ENCODE results near the gene RERE.

The RERE gene

DNA sequence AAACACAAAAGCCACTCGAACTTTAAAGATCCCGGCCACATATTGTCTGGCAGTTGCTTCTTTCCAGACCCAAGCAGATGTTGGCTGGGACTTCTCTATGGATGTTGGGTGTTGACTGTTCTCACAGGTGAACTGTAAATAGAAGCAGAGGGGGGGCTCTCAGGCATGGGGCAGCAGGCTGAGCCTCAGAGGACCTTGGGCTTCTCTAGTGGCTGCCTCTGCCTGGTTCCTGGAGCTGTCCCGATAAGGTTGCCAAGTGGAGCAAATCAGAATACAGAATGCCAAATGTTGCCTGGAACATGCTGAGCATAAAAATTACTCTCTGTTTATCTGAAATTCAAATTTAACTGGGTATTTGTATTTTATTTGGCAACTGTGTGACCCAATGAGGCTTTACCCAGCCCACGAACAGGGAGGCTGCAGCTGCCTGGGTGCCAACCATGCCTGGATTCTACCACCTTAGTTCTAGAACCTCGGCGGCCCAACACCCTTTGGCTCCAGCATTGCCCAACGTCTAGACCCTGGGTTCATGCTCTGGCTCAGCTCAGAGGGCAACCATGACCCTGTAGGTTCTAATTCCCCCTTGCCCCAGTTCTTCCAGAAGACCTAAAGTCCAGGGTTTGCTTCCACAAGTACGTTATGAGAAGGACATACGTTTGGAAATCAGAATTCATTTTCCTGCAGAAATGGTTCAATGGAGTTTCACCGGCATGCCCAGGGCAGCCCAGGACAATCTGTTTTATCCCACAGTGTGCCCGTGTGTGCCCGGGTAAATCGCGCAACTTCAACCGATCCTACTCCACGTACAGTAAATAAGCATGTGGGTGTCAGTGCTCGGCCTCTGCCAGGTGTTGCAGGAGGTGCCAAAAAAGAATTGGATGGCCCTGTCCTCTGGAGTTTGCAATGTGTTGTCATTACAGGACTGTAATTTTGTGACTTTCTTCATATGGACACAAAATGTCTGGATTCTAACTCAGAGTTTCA lies 504.9 kb downstream of the RERE start:
- Histone ChIP-seq H3K27me3 (ENCODE audit: insufficient read depth, low read length) (peaks cover 11% of the 10 kb centered on the region), H2AFZ (ENCODE audit: low read depth, low read length) (no peak overlapping the region), H3K9me3 (ENCODE audit: low read length) (no peaks in the 10 kb centered on the region), H3K4me3 (ENCODE audit: low read length) (no peak overlapping the region), H3K36me3 (ENCODE audit: insufficient read depth, low read length) (no peaks in the 10 kb centered on the region), H3K4me1 (ENCODE audit: insufficient read depth, low read length) (peaks cover 14% of the 10 kb centered on the region)

DNA sequence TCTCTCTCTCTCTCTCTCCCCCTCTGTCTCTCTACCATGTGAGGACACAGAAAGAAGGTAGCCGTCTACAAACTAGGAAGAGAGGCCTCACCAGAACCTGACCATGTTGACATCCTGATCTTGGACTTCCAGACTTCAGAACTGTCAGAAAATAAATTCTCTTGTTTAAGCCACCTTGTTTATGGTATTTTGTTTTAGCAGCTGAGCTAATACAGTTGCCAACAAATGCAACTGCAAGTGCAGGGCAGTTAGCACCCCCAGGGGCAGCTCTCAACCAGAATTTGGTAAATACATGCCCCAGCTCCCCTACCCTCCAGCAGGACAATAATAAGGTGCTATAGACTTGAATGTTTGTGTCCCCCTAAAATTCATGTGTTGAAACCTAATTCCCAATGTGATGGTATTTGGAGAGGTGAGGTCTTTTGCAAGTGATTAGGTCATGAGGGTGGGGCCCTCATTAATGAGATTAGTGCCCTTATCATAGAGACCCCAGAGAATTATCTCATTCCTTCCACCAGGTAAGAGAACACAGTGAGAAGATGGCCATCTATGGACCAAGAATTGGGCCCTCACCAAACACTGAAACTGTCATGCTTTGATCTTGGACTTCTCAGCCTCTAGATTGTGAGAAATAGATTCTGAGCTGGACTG lies 506.2 kb downstream of the RERE start:
- no peaks in the 10 kb centered on the region for H3K9me3 ChIP-seq (ENCODE audit: low read length)
- H3K4me3 ChIP-seq (ENCODE audit: low read length), result no peak overlapping the region
- no peaks in the 10 kb centered on the region for H3K36me3 ChIP-seq (ENCODE audit: insufficient read depth, low read length)
- H2AFZ ChIP-seq (ENCODE audit: low read depth, low read length), result no peak overlapping the region
- peaks cover 11% of the 10 kb centered on the region for H3K27me3 ChIP-seq (ENCODE audit: insufficient read depth, low read length)
- H3K4me1 ChIP-seq (ENCODE audit: insufficient read depth, low read length), result peaks cover 14% of the 10 kb centered on the region

DNA sequence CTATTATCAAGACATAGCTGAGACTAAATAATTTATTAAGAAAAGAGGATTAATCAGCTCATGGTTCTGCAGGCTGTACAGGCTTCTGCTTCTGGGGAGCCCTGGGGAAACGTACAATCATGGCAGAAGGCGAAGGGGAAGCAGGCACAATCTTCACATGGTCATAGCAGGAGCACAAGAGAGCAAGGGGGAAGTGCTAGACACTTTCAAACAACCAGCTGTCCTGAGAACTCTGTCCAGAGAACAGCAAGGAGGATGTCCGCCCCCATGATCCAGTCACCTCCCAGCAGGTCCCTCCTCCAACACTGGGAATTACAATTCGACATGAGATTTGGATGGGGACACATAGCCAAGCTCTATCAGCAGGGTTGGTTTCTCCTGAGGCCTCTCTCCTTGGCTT lies 509.8 kb downstream of the RERE start:
- no peak overlapping the region for H2AFZ ChIP-seq (ENCODE audit: low read depth, low read length)
- H3K4me1 ChIP-seq (ENCODE audit: insufficient read depth, low read length), result no peaks in the 10 kb centered on the region
- H3K36me3 ChIP-seq (ENCODE audit: insufficient read depth, low read length), result no peaks in the 10 kb centered on the region
- H3K9me3 ChIP-seq (ENCODE audit: low read length), result no peaks in the 10 kb centered on the region
- H3K27me3 ChIP-seq (ENCODE audit: insufficient read depth, low read length), result peaks cover 12% of the 10 kb centered on the region
- H3K4me3 ChIP-seq (ENCODE audit: low read length), result no peak overlapping the region

DNA sequence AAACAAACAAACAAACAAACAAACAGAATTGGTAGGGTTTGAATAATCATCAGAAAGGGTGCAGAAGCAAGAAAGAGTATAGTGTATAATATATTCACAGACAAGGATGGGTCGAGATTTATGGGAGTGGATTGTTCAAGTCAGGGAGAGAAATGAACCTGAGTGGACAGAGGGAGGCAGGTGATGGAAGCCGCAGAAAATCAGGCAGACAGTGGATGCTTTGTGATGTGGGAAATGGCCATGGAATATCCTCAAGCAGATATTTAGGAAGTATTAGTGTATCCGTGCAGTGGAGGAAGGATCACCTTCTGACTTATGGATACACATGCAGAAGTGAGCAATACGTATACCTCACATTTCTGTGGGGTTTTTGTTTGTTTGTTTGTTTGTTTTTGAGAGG lies 513.6 kb downstream of the RERE start:
- Histone ChIP-seq H3K27me3 (ENCODE audit: insufficient read depth, low read length) (peaks cover 12% of the 10 kb centered on the region), H3K4me1 (ENCODE audit: insufficient read depth, low read length) (no peaks in the 10 kb centered on the region), H3K9me3 (ENCODE audit: low read length) (no peaks in the 10 kb centered on the region), H2AFZ (ENCODE audit: low read depth, low read length) (no peak overlapping the region), H3K36me3 (ENCODE audit: insufficient read depth, low read length) (no peaks in the 10 kb centered on the region), H3K4me3 (ENCODE audit: low read length) (no peak overlapping the region)

DNA sequence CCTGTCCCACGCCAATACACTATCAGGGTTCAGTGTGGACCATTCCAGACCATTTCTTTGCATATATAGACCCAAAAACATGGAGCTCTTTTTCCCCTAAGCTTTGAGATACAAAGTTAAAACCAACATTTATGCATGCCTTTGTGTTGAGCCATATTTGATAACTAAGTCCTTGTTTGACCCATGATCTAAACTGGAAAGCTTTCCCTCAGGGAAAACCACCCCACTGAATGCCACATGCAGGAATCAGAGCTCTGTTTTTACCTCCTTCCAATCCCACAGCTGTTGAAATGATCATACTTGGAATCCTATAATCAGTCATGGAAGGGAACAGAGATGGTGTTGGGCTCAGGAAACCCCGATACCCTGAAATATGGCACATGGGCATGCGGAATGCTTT lies 514.3 kb downstream of the RERE start:
- no peaks in the 10 kb centered on the region for H3K4me1 ChIP-seq (ENCODE audit: insufficient read depth, low read length)
- H3K36me3 ChIP-seq (ENCODE audit: insufficient read depth, low read length), result no peaks in the 10 kb centered on the region
- no peak overlapping the region for H3K4me3 ChIP-seq (ENCODE audit: low read length)
- H3K9me3 ChIP-seq (ENCODE audit: low read length), result no peaks in the 10 kb centered on the region
- H2AFZ ChIP-seq (ENCODE audit: low read depth, low read length), result no peak overlapping the region
- peaks cover 11% of the 10 kb centered on the region for H3K27me3 ChIP-seq (ENCODE audit: insufficient read depth, low read length)

All from neuron (in vitro differentiated cells).